Measurements from ENCODE around the gene ANKRD30A.

DNA sequence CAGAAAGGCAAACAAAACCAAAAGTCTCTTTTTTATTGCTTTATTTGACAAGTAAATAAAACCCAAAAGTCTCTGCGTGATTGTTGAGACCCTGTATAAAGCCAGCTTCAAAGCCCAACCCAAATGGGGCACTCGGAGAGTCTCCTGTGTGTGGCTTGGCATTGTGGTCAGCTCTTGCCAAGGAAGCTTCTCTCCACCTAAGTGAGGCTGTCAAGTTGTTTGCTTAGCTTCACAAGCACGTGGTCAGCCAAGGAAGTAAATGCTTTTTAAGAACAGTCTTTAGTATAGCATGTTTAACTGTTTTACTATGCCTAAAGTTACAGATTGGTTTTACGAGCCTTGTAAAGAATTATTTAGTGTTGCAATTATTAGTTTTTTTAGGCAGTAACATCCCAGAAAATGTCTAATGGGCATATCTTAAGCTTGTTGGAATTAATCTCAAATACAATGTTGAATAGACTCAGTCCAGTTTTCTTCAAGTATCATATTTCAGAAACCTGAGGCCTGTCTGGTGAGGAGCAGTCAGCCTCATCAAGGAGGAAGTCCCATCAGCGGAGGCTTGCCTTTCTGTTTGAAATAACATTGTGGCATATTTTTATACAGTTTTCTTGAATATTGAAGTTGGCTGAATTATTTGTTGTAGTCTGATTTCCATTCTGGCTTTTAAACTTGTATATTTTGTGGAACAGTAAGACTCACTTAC, 144.3 kb downstream of the ANKRD30A start:
- TF ChIP-seq, protein P1, sequence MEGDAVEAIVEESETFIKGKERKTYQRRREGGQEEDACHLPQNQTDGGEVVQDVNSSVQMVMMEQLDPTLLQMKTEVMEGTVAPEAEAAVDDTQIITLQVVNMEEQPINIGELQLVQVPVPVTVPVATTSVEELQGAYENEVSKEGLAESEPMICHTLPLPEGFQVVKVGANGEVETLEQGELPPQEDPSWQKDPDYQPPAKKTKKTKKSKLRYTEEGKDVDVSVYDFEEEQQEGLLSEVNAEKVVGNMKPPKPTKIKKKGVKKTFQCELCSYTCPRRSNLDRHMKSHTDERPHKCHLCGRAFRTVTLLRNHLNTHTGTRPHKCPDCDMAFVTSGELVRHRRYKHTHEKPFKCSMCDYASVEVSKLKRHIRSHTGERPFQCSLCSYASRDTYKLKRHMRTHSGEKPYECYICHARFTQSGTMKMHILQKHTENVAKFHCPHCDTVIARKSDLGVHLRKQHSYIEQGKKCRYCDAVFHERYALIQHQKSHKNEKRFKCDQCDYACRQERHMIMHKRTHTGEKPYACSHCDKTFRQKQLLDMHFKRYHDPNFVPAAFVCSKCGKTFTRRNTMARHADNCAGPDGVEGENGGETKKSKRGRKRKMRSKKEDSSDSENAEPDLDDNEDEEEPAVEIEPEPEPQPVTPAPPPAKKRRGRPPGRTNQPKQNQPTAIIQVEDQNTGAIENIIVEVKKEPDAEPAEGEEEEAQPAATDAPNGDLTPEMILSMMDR (IDR thresholded peaks at IDR 0.05), result no peak
- TF ChIP-seq POLR2A (IDR thresholded peaks at IDR 0.05), result no peak

All from esophagus squamous epithelium (tissue), 4 donors.